Measurements from ENCODE around the gene BANF1. TPM values are rescaled to one million over a fixed set of nuclear protein-coding genes. Genes with fewer than 3 reads are reported as not detected.

The BANF1 gene
- total and polyA plus RNA-seq, 9 of the 15 experiments (the other 6 are each of a cell fraction or from before 2014, with no cell fraction given), result 108 to 651 (median 263) TPM

DNA sequence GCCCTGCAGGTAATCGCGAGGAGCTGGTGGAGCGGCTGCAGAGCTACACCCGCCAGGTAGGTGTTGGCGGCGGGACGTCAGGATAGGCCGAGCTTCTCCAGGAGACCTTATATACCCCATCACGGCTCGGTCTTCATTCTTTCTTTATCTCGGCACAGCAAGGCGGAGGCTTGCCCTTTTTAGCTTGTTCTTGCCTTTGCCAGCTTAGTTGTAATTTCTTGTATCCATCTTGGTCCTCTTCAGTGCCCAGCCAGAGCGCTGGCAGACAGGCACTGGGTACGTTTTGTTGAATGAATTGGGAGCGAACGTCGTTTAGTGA, 50.3 kb downstream of the BANF1 start:
- H3K4me1 ChIP-seq (replicated peaks in 1 of 2; ENCODE audit: control insufficient read depth in 2 of 2, insufficient read depth in 2 of 2, low read length in 2 of 2), result peaks cover 16 to 33% of the 10 kb centered on the region in 2 experiments
- whole genome bisulfite sequencing (ENCODE audit: insufficient coverage, low coverage, missing lambda C conversion rate), result 0% methylated on average over 17 of the region's 17 CpGs
- ChIA-PET CTCF (ENCODE audit: low intra/inter-chr PET ratio) (no interaction called here), POLR2A (interaction anchor here (0.5 to 4.8 kb wide), 9 partner anchors 8 to 364 kb away, joined by 3 to 32 read pairs (median 6); partner anchors contain the start of gene MUS81)
- H3K4me3 ChIP-seq, result peak overlapping the region; percentile 89
- H3K9me3 ChIP-seq (replicated peaks; ENCODE audit: control insufficient read depth, insufficient read depth, low read depth, low read length), result no peaks in the 10 kb centered on the region
- no peak for DNase-seq (ENCODE audit: extremely low read depth in 1 of 4, low spot score in 3 of 4)
- H3K36me3 ChIP-seq (ENCODE audit: control insufficient read depth, insufficient read depth, low read length), result peaks cover 48% of the 10 kb centered on the region
- H3K4me2 ChIP-seq (ENCODE audit: insufficient read depth, low read length), result peak overlapping the region; percentile 99
- intact Hi-C loops (cut with micrococcal nuclease) (no loop called here), in situ Hi-C loops (cut with MboI) (no loop called here)
- H3K9me1 ChIP-seq (ENCODE audit: control insufficient read depth, insufficient read depth, low read length), result no peaks in the 10 kb centered on the region
- peaks cover 31% of the 10 kb centered on the region for H3K79me2 ChIP-seq (ENCODE audit: control insufficient read depth, insufficient read depth, low read length)
- no peak for ATAC-seq
- peak overlapping the region; percentile 98 to 99 for H3K9ac ChIP-seq (ENCODE audit: insufficient read depth in 1 of 2, low read depth in 2 of 2, low read length in 2 of 2)
- peak overlapping the region; percentile 85 for H3K27ac ChIP-seq (ENCODE audit: extremely low read depth, low read depth, low read length)
- no peaks in the 10 kb centered on the region for H4K20me1 ChIP-seq (replicated peaks; ENCODE audit: control insufficient read depth, insufficient read depth, low read length)
- no peak for FAIRE-seq
- TSS peak; percentile 74 for BruUV-seq (replicated peaks)
- H2AFZ ChIP-seq (ENCODE audit: low read depth, low read length), result peak overlapping the region; percentile 96
- no peaks in the 10 kb centered on the region for H3K27me3 ChIP-seq (ENCODE audit: control insufficient read depth in 2 of 2, insufficient read depth in 2 of 2, low read length in 2 of 2)
- TF ChIP-seq, protein P1, sequence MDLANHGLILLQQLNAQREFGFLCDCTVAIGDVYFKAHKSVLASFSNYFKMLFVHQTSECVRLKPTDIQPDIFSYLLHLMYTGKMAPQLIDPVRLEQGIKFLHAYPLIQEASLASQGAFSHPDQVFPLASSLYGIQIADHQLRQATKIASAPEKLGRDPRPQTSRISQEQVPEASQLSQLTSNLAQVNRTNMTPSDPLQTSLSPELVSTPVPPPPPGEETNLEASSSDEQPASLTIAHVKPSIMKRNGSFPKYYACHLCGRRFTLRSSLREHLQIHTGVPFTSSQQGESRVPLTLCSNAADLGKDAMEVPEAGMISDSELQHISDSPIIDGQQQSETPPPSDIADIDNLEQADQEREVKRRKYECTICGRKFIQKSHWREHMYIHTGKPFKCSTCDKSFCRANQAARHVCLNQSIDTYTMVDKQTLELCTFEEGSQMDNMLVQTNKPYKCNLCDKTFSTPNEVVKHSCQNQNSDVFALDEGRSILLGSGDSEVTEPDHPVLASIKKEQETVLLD (IDR thresholded peaks at IDR 0.05), result no peak
- no peak for TF ChIP-seq BRF1 (IDR thresholded peaks at IDR 0.05; ENCODE audit: borderline replicate concordance, extremely low read depth, insufficient read length)
- no peak for TF ChIP-seq BRD9 (IDR thresholded peaks at IDR 0.05; ENCODE audit: low read depth, partially characterized antibody)
- no peak for TF ChIP-seq ZBTB49 (CRISPR knock-in tag; IDR thresholded peaks at IDR 0.05; ENCODE audit: borderline replicate concordance)
- TF ChIP-seq NR2F6 (CRISPR knock-in tag; IDR thresholded peaks at IDR 0.05), result no peak
- TF ChIP-seq, protein P2, sequence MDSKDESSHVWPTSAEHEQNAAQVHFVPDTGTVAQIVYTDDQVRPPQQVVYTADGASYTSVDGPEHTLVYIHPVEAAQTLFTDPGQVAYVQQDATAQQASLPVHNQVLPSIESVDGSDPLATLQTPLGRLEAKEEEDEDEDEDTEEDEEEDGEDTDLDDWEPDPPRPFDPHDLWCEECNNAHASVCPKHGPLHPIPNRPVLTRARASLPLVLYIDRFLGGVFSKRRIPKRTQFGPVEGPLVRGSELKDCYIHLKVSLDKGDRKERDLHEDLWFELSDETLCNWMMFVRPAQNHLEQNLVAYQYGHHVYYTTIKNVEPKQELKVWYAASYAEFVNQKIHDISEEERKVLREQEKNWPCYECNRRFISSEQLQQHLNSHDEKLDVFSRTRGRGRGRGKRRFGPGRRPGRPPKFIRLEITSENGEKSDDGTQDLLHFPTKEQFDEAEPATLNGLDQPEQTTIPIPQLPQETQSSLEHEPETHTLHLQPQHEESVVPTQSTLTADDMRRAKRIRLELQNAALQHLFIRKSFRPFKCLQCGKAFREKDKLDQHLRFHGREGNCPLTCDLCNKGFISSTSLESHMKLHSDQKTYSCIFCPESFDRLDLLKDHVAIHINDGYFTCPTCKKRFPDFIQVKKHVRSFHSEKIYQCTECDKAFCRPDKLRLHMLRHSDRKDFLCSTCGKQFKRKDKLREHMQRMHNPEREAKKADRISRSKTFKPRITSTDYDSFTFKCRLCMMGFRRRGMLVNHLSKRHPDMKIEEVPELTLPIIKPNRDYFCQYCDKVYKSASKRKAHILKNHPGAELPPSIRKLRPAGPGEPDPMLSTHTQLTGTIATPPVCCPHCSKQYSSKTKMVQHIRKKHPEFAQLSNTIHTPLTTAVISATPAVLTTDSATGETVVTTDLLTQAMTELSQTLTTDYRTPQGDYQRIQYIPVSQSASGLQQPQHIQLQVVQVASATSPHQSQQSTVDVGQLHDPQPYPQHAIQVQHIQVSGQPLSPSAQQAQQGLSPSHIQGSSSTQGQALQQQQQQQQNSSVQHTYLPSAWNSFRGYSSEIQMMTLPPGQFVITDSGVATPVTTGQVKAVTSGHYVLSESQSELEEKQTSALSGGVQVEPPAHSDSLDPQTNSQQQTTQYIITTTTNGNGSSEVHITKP (IDR thresholded peaks at IDR 0.05; ENCODE audit: partially characterized antibody), result no peak
- TF ChIP-seq HNRNPLL (IDR thresholded peaks at IDR 0.05; ENCODE audit: low read depth, low read length, poor library complexity, severe bottlenecking), result no peak
- TF ChIP-seq, protein P3, sequence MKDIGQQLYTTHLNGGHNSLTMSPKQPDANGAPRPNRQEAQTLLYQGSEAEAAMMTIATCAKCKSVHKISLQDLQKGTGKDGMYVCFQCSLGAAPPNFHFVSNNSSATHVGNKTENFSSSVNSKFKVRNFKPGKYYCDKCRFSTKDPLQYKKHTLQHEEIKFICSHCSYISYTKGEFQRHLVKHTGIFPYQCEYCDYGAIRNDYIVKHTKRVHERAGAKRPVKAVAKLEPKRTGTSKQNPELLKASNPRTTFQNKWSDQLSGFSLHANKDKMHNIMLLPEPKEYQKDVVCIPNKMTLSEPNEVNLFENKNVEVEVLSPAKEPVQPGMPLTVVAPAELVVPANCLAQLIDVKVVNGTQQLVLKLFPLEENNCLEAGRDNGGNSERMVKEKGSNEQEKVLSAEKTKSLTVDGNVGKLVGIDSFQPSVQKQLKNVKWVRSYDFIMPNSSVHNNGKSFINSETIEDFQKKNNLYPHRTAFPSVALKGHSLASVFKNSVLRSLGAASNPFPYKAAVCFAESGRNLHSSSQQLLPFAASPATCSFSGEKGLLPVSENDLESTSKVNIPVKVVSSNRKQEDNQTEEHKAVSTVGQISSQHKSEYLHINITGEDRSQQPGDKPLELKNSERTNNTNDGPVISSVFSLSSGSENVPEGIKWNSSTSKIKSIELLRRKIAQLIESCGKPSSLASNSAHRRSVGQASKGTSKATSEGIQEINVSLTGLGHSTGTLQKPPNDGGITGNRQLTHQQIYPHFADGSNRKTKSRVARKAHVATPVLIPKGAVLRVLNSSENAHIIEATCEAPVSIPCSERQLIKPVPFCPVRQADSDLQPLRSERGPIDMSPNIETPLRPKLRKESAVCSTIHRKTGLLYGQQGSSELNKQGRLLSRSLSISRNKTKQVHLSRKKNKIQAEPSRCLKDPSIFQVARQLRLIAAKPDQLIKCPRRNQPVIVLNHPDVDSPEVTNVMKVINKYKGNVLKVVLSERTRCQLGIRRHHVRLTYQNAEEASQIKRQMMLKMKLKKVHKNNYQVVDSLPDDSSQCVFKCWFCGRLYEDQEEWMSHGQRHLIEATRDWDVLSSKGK (CRISPR knock-in tag; IDR thresholded peaks at IDR 0.05), result no peak
- no peak for TF ChIP-seq FIP1L1 (IDR thresholded peaks at IDR 0.05; ENCODE audit: low read depth, low read length, poor library complexity, severe bottlenecking)
- TF ChIP-seq ZNF408 (CRISPR knock-in tag; IDR thresholded peaks at IDR 0.05; ENCODE audit: low read depth), result no peak
- no peak for TF ChIP-seq DDX20 (tag; IDR thresholded peaks at IDR 0.05; ENCODE audit: low read depth)
